Osteoblast (primary cell): ENCODE results near the gene INPP4B. TPM values are rescaled to one million over a fixed set of nuclear protein-coding genes. Genes with fewer than 3 reads are reported as not detected.
A peak's percentile ranks its signal among the peaks of the same experiment; 100 is the strongest.

Experiments used
- DNase-seq: peaks from one replicate; pipeline ENCODE4 v3.0.0; 2011; ENCODE audit warnings: low spot score, mixed read lengths; ENCODE audit not compliant: insufficient read length; ENCODE audit errors: missing footprints
- H2AFZ ChIP-seq: 2 replicates; pipeline ENCODE4 v1.6.0; 2011; ENCODE audit warnings: mild to moderate bottlenecking, low read length
- H3K27ac ChIP-seq: 2 replicates; pipeline ENCODE4 v1.5.1; 2011; ENCODE audit warnings: mild to moderate bottlenecking, low read depth, low read length, moderate library complexity
- H3K27me3 ChIP-seq: 2 replicates; pipeline ENCODE4 v1.6.0; 2012; ENCODE audit warnings: mild to moderate bottlenecking, control low read depth, inconsistent platforms, low read length, moderate library complexity; ENCODE audit not compliant: insufficient read depth
- H3K36me3 ChIP-seq: 2 replicates; pipeline ENCODE4 v1.5.1; 2011; ENCODE audit warnings: mild to moderate bottlenecking, low read length, control low read depth, moderate library complexity; ENCODE audit not compliant: insufficient read depth
- H3K4me1 ChIP-seq: 2 replicates; pipeline ENCODE4 v1.5.1; 2011; ENCODE audit warnings: mild to moderate bottlenecking, low read length, control low read depth, moderate library complexity; ENCODE audit not compliant: insufficient read depth
- H3K4me2 ChIP-seq: 2 replicates; pipeline ENCODE4 v1.6.0; 2011; ENCODE audit warnings: mild to moderate bottlenecking, low read length; ENCODE audit not compliant: insufficient read depth
- H3K4me3 ChIP-seq: fragments of 200-600 bp; sonication (generic); 3 replicates; pipeline ENCODE4 v1.5.1; 2012; ENCODE audit warnings: mild to moderate bottlenecking, low read length, inconsistent platforms; ENCODE audit not compliant: insufficient read depth
- H3K79me2 ChIP-seq: 2 replicates; pipeline ENCODE4 v1.6.0; 2012; ENCODE audit warnings: mild to moderate bottlenecking, low read length, control low read depth, inconsistent platforms; ENCODE audit not compliant: insufficient read depth
- H3K9me3 ChIP-seq: 2 replicates; pipeline ENCODE4 v1.5.1; 2011; ENCODE audit warnings: low read depth, low read length, control low read depth
- H4K20me1 ChIP-seq: 2 replicates; pipeline ENCODE4 v1.6.0; 2012; ENCODE audit warnings: mild to moderate bottlenecking, low read length, control low read depth; ENCODE audit not compliant: insufficient read depth
- total RNA-seq: library from RNA; depleted of rRNA; stranded (reverse); fragments of >200 nt; gene quantifications from 2 replicates; pipeline ENCODE4 v1.2.3, GENCODE V29; 2012
- TF ChIP-seq, protein P1 (sequence below): IDR thresholded peaks from 2 replicates; pipeline ENCODE4 v1.5.1; 2011; ENCODE audit warnings: mild to moderate bottlenecking, low read depth, low read length, moderate library complexity; ENCODE audit errors: extremely low read depth

Gene INPP4B
- total RNA-seq, 1 donor = 11.6 TPM

DNA sequence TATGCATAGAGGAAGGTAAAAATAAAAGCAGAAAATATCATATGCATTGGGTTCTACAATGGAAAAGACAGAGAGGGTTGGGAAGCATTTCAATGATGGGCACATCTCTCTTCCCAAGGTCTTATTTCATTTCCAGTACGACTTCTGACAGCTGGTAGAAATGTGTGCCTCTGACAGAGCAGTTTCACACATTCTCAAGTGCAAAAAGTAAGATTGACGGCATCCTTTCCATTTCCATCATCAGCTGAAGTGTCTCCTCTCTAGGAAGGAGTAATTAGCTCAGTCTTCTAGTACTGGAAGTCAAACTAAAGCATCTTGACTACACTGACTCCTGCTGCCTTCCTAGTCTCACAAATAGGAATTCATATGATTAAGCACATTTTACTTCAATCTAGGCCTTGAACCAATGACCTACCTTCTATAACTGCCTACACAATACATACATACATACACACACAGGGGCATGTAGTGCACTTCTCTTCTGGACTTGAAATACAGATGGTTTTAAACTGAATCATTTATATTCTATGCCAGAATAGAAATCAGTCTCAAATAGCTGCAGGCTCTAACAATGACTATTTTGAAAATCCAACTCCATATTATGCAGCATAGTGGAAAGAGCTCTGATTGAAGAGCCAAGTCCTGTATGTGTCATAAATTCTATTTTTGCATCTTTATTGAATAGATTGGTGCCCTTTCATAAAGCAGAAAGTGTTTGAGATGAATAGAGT lies 473.4 kb downstream of the INPP4B start:
- peaks cover 58% of the 10 kb centered on the region for H3K79me2 ChIP-seq
- peak overlapping the region; percentile 13 for H3K27ac ChIP-seq
- no peak for DNase-seq

DNA sequence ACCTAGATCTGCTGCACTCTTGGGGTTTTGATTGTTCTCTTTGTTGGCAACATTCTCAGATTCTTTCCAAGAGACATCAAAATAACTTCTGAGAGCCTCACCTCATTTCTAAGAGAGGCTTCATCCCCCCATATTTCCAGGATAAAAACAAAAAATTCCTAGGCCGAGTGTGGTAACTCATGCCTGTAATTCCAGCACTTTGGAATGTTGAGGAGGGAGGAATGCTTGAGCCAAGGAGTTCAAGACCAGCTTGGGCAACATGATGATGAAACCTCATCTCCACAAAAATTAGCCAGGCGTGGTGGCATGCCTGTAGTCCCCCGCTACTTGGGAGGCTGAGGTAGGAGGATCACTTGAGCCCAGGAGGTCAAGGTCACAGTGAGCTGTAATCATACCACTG lies 477.0 kb downstream of the INPP4B start:
- peaks cover 67% of the 10 kb centered on the region for H3K79me2 ChIP-seq
- peaks cover 10% of the 10 kb centered on the region for H3K4me1 ChIP-seq
- TF ChIP-seq, protein P1, sequence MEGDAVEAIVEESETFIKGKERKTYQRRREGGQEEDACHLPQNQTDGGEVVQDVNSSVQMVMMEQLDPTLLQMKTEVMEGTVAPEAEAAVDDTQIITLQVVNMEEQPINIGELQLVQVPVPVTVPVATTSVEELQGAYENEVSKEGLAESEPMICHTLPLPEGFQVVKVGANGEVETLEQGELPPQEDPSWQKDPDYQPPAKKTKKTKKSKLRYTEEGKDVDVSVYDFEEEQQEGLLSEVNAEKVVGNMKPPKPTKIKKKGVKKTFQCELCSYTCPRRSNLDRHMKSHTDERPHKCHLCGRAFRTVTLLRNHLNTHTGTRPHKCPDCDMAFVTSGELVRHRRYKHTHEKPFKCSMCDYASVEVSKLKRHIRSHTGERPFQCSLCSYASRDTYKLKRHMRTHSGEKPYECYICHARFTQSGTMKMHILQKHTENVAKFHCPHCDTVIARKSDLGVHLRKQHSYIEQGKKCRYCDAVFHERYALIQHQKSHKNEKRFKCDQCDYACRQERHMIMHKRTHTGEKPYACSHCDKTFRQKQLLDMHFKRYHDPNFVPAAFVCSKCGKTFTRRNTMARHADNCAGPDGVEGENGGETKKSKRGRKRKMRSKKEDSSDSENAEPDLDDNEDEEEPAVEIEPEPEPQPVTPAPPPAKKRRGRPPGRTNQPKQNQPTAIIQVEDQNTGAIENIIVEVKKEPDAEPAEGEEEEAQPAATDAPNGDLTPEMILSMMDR = no peak
- no peak overlapping the region for H3K27ac ChIP-seq
- no peak for DNase-seq
- no peak overlapping the region for H3K4me2 ChIP-seq
- H3K4me3 ChIP-seq = no peak overlapping the region
- H3K36me3 ChIP-seq = no peaks in the 10 kb centered on the region
- no peaks in the 10 kb centered on the region for H3K27me3 ChIP-seq
- H3K9me3 ChIP-seq = no peaks in the 10 kb centered on the region
- no peak overlapping the region for H2AFZ ChIP-seq
- H4K20me1 ChIP-seq = no peaks in the 10 kb centered on the region

More for the DNA sequence above, 473.4 kb downstream of the INPP4B start:
- H3K27me3 ChIP-seq = no peaks in the 10 kb centered on the region
- peaks cover 10% of the 10 kb centered on the region for H3K4me1 ChIP-seq
- no peak overlapping the region for H3K4me3 ChIP-seq
- H2AFZ ChIP-seq = peak overlapping the region; percentile 18
- H3K36me3 ChIP-seq = no peaks in the 10 kb centered on the region
- no peaks in the 10 kb centered on the region for H4K20me1 ChIP-seq
- TF ChIP-seq, protein P1 = no peak
- H3K4me2 ChIP-seq = peak overlapping the region; percentile 13
- no peaks in the 10 kb centered on the region for H3K9me3 ChIP-seq

DNA sequence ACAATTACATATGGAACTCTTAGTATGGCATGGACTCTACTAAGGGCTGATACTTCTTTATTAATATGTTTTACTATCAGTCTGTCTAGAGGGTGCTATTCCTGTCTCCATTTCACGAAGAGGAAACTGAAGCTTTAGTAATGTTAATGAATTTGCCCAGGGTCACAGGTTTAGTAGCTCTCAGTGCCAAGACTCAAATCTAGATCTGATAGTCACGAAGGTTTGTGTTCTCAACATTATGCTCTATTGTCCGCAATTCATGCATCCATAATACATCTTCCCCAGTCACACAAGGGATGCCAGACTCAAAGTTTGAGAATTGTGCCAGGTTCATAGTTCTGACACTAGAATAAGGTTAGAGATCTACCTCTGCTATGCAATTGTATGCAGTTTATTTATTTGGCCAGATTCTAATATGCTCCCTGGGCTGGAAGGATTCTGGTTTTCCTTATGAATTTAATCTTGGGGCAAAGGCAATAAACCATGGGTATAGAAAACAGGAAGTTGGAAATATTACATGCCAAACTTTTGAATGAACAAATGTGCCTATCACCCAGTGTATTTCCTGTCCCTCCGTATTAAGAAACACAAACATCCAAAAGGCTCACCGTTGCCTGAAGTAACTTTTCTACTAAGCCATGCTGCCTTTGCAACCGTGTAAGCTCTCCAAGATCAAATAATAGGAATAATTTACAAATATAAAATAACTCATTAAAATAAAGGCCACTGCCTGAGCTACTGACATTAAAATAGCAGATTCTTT lies 478.5 kb downstream of the INPP4B start:
- no peak for DNase-seq
- TF ChIP-seq, protein P1 = no peak
- H3K4me3 ChIP-seq = no peak overlapping the region
- no peaks in the 10 kb centered on the region for H3K36me3 ChIP-seq
- H3K27ac ChIP-seq = no peak overlapping the region
- no peaks in the 10 kb centered on the region for H4K20me1 ChIP-seq
- no peaks in the 10 kb centered on the region for H3K9me3 ChIP-seq
- peaks cover 1% of the 10 kb centered on the region for H3K4me1 ChIP-seq
- H3K27me3 ChIP-seq = no peaks in the 10 kb centered on the region
- peaks cover 73% of the 10 kb centered on the region for H3K79me2 ChIP-seq
- H3K4me2 ChIP-seq = no peak overlapping the region
- no peak overlapping the region for H2AFZ ChIP-seq

DNA sequence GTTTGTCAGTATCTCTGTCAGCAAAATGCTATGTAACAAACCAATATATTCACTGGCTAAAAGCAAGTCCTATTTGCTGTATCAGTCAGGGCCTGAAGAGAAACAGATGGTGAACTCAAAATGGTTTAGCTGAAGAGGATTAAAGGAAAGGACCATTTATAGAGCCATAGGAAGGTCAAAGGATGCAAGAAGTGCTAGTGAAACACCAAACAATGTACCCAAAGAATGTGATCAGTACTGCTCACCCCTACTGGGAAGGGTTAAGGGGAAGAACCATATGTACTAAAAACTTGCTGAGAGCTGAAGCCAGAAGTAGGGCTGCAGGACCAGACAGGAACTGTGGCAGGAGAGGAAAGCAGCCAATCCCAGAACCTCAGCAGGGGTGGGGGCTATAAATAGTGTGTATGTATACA lies 479.3 kb downstream of the INPP4B start:
- Histone ChIP-seq H3K79me2 (peaks cover 70% of the 10 kb centered on the region), H3K36me3 (no peaks in the 10 kb centered on the region), H3K27me3 (no peaks in the 10 kb centered on the region), H4K20me1 (no peaks in the 10 kb centered on the region), H3K4me1 (no peaks in the 10 kb centered on the region), H3K27ac (no peak overlapping the region), H3K4me3 (no peak overlapping the region), H3K9me3 (no peaks in the 10 kb centered on the region), H2AFZ (no peak overlapping the region), H3K4me2 (no peak overlapping the region)
- TF ChIP-seq, protein P1 = no peak
- DNase-seq = no peak
